NCI-H345 treated with DMSO at 0.1 percent for 48 hours (cell line): ENCODE data around the gene CRB3.
"Not testable (repeated sequence)": the region's sequence is repeated elsewhere in the genome, so short reads cannot be mapped to it uniquely, and the experiment has no call there.

Experiments used
- DNase-seq: peaks from one replicate; lab custom pipeline; 2025; ENCODE audit not compliant: unreplicated experiment; lab: John Stamatoyannopoulos, UW

Gene CRB3

DNA sequence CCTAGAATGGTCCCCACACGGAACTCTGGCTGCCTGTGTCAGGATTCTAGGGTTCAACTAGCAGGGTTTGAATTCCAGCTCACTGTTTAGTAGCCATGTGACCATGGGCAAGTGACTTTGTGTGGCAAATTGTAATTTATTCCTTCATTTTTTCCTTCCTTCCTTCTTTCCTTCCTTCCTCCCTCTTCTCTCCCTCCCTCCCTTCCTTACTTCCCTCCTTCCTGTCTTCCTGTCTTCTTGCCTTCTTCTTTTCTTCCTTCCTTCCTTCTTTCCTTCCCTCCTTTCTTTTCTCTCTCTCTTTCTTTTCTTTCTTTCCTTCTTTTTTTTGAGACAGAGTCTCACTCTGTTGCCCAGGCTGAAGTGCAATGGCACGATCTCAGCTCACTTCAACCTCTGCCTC lies 26.1 kb downstream of the CRB3 start:
- DNase-seq = no peak

DNA sequence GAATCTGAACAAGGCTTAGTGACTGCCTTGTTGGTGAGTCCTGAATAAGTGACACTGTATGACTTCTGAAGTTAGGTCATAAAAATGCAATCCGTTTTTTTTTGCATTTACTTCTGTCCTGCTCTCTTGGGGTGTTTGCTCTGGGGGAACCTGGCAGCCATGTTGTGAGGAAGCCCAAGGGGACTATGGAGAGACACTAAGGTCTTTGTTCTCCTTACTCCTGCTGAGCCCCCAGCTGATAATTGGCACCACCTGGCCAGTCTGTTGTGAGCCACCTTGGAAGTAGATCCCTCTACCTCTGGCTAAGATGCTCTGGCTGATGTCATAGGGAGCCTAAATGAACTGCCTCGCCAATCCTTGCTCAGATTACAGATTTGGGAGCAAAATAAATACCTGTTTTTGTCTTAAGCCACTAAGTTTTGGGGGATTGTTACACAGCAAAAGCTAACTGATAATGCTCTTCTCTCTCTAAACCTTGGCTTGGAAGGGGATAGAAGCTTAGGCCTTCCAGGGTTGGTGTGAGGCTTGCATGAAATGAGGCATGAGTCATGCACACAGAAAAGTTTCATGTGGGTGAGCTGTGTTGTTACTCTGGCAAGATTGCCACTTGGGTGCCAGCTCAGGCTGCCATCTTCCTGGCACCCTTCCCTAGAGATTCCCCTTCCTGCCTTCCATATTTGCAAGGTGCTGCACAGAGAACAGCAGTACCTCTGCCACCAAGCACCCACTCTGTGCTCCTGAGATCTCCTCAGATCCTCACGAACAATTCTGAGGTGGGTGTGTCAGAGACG lies 27.9 kb downstream of the CRB3 start:
- no peak for DNase-seq

DNA sequence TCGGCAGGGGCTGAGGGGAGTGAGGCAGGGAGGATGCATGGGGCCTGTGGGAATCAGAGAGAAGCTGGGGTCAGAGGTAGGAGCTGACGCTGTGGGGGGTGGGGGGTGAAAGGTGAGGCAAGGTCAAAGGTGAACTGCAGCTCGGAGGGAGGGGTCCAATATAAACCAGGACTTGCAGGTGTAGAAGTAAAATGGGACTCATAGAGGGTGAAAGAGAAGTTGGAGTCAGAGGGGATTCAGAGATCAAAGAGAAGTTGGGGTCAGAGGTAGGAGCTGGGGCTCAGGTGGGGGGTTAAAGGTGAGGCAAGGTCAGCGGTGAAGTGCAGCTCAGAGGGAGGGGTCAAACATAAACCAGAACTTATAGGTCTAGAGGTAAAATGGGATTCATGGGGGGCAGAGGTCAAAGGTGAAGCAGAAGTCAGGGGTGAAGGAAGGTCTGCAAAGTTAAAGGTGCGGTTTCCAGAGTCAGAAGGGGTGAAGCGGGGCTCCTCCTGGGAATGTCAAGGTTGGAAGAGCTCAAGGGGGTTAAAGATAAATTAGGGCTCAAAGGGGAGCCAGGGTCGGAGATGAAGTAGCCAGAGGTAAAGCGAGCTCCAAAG lies 30.5 kb downstream of the CRB3 start:
- no peak for DNase-seq

DNA sequence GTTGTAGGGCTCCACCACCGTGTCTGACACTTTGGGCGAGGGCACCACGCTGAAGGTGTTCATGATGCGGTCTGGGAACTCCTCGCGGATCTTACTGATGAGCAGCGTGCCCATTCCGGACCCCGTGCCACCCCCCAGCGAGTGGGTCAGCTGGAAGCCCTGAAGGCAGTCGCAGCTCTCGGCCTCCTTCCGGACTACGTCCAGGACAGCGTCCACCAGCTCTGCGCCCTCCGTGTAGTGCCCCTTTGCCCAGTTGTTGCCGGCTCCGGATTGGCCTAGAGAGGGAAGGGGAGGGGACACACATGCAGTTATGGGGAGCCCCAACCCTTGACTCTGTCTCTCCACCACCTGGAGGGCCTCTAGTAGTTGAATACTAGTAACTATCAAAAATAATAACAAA lies 31.9 kb downstream of the CRB3 start:
- no peak for DNase-seq

DNA sequence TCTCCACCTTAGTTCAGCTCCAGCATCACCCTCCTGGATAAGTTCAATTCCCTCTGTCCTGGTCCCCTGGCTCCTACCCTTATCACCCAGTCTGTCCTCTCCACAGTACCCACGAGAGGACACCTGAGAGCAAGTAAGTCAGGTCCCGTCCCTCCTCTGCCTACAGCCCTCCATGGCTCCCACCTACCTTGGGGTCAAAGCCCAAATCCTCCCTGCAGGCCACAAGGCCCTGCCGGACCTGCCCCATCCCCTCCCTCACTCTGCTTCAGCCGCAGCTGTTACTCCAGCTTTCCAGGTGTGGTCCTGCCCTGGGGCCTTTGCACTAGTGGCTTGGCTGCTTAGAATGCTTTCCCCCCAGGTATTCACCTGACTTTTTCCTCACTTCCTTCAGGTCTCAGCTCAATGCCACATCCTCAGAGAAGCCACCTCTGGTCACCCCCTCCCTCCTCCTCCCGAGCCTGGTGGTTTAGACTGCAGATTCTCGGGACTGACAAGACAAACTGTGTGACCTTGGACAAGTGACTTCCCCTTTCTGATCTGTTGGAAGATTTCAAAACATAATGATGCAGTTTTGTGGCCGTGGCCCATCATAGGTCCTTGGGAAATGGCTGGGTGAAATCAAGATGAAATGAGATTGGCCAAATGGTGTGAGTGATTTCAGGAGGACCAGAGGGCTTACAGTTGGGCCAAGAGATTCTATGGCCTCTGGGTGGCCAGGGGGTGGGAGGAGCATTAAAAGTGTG lies 34.4 kb downstream of the CRB3 start:
- DNase-seq = no peak

DNA sequence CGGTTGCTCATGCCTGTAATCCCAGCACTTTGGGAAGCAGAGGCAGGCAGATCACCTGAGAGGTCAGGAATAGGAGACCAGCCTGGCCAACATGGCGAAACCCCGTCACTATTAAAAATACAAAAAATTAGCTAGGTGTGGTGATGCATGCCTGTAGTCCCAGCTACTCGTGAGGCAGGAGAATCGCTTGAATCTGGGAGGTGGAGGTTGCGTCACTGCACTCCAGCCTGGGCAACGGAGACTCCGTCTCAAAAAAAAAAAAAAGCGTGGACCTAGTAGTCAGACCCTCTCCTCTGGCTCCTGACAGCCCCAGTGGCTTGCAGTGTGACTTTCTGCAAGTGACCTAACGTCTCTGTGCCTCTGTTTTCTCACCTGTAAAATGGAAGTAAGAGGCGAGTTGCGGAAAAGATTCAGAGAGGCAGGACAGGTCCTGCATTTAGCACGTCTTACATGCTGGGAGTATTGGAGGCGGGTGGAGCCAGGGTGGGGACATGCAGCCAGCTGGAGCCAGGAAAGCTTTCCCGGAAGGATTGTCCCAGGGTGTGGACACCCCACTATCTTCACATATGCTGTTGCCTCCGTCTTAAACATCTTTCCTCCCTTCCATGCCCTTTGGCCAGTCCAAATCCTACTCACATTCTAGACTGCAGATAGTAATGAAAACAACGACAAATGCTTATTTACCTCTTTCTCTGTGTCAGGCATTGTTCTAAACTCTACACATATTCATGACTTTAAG lies 35.1 kb downstream of the CRB3 start:
- DNase-seq = no peak

DNA sequence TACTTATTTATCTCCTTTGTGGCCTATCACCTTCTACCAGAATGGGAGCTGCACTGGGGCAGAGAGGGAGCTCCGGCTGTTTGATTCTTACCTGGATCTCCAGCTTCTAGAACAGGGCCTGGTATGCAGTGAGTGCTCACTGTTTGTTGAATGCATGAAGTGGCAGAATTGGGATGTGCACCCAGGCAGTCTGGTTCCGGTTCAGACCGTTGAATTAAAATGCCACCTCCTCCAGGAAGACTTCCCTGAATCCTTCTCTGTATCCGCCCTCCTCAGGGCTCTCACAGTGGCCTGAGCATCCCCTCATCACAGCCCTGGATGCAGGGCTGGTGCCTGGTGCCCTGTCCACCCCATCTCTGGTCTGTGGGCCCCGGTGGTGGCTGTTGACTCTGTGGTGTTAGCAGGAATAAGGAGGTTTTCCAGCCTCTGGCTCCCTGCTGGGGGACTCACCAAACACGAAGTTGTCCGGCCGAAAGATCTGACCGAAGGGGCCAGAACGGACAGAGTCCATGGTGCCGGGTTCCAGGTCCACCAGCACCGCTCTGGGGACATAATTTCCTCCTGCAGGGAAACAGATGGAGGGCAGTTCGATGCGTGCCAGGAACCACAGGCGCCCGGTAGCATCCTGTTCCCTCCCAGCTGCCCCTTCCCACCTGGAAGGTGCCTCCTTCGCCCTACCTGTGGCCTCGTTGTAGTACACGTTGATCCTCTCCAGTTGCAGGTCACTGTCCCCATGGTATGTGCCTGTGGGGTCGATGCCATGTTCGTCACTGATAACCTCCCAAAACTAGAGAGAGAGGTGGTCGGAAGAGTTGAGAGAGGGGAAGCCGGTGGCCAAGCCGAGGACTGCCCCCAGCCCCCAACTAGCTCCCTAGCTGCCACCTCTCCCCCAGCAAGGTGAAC lies 37.0 kb downstream of the CRB3 start:
- DNase-seq = no peak

DNA sequence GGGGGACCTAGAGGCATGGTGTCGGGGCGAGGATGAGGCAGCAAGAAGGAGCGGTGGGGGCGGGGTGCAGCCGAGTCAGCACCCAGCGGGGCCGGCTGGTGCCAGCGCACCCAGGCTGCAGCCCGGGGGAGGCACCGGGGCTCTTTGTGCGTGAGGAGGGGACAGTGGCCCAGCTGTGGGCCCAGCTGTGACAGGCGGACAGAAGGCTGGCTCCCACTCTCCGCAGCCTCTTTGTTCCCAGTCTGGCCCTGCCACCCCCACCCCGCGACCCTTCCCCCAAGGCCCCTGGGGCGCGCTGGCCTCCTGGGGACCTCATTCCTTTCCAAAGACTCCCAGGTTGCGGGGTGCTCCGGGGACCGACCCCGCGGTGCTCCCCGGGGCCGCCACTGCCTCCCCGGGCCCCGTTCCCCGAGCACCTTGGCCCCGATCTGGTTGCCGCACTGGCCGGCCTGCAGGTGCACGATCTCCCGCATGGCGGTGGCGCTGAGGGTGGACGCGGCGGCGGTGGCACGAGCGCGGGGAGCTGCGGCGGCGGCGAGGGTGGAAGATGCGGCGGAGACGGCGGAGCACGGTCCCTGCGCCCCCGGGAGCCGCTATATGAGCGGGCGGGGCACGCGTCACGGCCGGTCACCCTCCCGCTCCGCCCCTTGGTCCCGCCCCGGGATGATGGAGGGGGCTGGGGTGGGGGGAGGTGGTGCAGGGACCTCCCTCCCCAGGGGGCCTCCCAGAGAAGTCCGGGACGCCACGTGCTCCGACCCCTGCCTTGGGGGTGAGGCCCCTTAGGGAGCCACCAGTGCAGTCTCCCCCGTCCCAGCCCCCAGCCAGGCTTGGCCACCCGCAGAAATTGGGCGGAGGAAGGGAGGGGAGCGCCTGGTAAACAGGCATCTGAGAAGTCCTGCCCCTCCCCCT lies 37.9 kb downstream of the CRB3 start, which contains the start of gene TUBB4A:
Gene TUBB4A, minus strand, starts transcription at position 570 of the 909 bp plus-strand sequence. Its CDS starts 97 bp downstream, at position 473.
- no peak for DNase-seq

DNA sequence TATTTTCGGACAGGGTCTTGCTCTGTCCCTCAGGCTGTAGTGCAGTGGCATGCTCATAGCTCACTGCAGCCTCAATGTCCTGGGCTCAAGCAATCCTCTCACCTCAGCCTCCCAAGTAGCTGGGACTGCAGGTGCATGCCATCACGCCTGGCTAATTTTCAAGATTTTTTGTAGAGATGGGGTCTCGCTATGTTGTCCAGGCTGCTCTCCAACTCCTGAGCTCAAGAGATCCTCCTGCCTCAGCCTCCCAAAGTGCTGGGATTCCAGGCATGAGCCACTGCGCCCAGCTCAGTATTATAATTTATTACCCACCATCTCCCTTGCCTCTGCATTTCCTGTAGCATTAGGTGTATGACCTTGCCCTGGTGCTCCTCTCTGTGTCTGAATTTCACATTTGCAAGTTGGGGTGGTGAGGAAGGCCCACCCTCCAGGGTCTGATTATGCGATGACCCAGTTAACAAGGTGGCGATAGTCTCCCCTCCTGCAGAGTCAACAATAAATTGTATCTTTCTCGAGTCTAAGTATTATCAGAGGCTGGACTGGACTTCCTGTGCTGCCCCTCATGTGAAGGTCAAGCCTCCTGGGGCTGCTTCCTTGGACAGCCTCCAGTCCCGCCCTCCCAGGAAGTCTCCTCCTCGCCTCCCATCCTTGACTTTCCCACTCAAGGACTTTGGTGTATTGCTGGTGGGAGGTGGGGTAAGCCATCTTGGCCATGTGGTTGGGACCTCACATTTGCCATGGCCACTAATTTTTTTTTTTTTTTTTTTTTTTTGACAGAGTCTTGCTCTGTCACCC lies 39.5 kb downstream of the CRB3 start:
- DNase-seq = no peak

DNA sequence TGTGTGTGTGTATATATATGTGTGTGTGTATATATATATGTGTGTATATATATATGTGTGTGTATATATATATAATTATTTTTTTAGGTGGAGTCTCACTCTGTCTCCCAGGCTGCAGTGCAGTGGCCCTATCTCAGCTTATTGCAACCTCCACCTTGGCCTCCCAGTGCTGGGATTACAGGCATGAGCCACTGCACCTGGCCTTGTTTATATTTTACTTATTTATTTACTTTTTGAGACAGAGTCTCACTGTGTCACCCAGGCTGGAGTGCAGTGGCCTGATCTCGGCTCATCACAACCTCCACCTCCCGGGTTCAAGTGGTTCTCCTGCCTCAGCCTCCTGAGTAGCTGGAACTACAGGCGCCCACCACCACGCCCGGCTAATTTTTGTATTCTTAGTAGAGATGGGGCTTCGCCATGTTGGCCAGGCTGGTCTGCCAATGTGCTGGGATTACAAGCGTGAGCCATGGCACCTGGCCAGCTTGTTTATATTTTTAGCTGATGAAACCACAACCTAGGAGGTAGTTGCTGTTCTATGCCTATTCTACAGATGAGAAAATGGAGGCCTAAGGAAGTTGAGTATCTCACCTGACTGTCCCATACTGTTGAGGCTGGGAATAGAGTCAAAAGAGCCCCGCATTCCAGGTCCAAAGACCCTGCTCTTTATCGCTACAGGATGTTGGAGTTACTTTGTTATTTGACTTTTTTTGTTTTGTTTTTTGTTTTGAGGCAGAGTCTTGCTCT lies 44.1 kb downstream of the CRB3 start:
- not testable (repeated sequence) for DNase-seq

DNA sequence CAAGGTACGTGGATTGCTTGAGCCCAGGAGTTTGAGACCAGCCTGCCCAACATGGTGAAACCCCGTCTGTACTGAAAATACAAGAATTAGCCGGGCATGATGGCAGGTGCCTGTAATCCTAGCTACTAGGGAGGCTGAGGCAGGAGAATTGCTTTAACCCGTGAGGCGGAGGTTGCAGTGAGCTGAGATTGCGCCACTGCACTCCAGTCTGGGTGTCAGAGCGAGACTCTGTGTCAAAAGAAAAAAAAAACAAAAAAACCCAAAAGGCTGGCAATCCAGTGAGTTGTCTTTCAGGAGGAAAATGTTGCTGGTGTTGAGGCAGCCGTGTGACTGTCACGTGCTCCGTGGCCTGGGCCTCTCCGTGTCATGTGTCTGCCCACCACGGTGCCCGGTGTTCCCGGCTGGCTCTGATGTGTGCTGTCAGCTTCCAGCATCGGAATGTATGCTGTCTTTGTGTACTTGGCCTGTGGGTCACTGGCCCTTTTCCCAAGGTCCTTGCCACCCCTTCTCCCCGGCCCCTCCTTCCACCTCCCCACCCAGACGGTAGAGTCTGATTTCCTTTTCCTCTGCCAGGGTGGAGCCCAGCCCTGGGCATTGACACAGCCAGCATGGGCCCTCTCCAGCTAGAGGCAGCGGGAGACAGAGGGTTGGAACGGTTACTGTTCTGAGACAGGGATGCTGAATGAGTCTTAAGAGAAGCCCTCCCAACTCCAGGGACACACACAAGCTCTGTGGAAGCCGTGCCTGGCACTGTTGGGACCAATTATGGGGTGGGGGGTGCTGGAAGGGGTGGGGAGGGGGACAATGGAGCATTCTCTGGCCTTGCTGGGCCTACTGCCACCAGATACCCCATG lies 45.3 kb downstream of the CRB3 start:
- DNase-seq = no peak

DNA sequence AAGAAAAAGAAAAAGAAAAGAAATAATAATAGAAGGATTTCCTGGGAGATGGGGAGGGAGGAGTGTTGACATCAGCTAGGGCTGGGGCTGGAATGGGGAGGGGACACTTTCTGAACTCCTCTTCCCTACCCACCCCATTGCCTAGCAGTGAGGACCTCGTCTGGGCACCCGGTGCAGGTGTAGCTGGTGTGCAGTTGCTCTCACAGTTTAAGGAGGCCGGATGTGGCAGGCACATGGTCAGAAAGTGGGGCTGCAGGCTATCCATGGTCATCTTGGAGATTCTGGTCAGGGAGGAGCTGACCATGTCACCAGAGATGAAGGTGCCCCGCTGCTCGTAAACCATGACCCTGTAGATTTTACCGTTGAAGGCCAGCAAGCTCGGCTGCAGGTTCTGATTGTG lies 46.5 kb downstream of the CRB3 start:
- no peak for DNase-seq

DNA sequence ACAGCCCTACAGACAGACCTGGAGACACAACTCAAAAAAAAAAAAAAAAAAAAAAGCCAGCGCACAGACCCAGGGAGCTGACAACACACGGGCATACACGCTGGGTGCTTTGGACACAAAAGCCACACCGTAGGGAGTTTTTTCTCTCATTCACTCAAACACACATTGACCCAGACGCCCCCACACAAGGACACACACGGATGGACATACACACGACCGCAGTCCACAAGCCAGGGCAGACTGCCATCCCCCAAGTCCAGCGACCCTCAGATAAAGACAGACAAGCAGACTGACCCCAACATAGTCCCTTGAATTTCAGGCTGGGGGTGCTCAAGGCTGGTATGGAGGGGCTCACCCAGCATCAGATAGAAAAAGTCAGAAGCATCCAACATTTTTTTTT lies 50.0 kb downstream of the CRB3 start:
- DNase-seq = no peak

DNA sequence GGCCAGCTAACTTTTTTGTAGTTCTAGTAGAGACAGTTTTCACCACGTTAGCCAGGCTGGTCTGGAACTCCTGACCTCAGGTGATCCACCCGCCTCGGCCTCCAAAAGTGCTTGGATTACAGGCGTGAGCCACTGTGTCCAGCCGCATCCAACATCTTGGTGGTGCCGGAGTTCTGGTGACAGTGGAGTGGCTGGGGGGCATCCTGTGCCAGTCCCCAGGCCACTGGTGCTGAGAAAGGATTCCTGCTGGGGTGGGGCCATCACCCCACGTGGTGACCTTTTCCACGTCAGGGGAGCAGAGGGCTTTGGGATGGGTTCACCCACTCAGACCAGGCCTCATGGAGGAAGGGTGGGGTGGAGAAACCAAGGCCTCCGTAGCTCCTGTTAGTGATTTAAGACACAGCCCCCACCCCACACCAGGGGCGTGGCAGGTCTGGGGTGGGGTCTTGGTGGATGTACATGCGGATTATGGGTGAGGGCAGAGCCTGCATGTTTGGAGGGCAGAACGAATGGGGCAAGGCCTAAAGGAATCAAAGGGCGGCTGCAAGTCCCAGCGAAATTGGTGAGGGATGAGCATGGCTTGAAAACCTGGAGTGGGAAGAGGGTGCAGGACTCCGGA lies 51.0 kb downstream of the CRB3 start:
- no peak for DNase-seq

DNA sequence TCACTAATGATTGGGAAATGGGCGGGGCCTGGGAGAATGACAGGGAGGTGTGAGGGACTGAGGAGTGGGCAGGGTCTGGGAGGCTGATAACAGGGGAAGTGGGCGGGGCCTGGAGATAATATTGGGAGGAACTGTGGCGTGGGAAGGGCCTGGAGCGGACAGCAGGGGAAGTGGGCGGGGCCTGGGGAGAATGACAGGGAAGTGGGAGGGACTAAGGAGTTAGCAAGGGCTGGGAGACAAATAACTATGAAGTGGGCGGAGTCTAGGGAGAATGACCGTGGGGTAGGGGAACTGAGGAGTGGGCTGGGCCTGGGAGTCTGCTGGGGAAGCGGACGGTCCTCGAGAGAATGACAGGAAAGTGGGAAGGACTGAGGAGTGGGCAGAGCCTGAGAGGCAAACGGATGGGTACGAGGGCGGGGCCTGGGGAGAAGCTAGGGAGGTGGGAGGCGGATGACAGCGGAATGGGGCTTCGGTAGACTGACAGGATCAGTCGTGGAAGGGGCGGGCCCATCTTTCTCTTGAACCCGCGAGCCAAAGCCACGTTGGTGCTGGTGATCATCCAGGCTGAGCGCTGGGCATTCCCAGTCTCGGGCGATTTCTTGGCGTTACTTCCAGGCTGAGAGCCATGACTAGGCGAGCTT lies 52.1 kb downstream of the CRB3 start:
- DNase-seq = no peak
